Fibroblast of skin of abdomen (primary cell): ENCODE data around the gene BRICD5.

Source experiments
- DNase-seq: peaks from one replicate; pipeline ENCODE4 v3.0.0-alpha.2; 2013

BRICD5 gene

DNA sequence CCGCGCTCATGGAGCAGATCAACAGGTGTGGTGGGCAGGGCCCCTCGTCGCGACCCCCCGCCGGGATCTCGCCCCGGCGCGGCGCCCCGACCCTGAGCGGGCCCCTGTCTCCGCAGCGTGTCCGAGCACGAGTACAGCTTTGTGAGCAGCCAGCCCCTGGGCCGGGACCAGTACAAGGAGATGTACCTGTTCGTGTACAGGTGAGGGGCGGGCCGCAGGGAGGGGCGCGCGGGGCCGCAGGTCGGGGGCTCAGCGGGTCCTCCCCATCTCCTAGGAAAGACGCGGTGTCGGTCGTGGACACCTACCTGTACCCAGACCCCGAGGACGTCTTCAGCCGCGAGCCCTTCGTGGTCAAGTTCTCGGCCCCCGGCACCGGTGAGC is 26.4 kb upstream of the BRICD5 start:
- no peak for DNase-seq

- no peak for DNase-seq
These were observed 25.9 kb upstream of the BRICD5 start, which contains the start of gene DNASE1L2 for GRCh38 chr16:2236337-2237101. Gene DNASE1L2, plus strand, starts transcription at chr16:2236444. Its CDS starts 373 bp downstream, at chr16:2236817.

- DNase-seq = no peak
These were observed 25.2 kb upstream of the BRICD5 start for GRCh38 chr16:2235695-2236336.

GRCh38 chr16:2235234-2235651 is 24.6 kb upstream of the BRICD5 start:
- no peak for DNase-seq

DNA sequence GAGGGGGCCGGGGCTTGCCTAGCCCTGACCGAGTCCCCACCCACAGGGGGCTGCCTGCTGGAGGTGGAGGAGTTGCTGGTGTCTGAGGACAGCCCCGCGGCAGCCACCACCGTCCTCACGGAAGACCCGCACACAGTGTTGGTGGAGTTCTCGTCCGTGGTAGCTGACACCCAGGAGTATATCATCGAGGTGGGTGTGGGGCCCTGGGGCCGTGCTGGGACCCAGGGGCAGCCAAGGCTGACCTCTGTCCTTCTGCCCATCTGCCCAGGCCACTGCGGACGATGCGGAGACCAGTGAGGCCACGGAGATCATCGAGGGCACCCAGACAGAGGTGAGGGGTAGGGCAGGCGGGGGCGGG is 24.1 kb upstream of the BRICD5 start:
- DNase-seq = no peak

GRCh38 chr16:2233872-2234812 is 23.5 kb upstream of the BRICD5 start:
- no peak for DNase-seq

- DNase-seq = no peak
These were observed 22.5 kb upstream of the BRICD5 start for GRCh38 chr16:2233046-2233775.

DNA sequence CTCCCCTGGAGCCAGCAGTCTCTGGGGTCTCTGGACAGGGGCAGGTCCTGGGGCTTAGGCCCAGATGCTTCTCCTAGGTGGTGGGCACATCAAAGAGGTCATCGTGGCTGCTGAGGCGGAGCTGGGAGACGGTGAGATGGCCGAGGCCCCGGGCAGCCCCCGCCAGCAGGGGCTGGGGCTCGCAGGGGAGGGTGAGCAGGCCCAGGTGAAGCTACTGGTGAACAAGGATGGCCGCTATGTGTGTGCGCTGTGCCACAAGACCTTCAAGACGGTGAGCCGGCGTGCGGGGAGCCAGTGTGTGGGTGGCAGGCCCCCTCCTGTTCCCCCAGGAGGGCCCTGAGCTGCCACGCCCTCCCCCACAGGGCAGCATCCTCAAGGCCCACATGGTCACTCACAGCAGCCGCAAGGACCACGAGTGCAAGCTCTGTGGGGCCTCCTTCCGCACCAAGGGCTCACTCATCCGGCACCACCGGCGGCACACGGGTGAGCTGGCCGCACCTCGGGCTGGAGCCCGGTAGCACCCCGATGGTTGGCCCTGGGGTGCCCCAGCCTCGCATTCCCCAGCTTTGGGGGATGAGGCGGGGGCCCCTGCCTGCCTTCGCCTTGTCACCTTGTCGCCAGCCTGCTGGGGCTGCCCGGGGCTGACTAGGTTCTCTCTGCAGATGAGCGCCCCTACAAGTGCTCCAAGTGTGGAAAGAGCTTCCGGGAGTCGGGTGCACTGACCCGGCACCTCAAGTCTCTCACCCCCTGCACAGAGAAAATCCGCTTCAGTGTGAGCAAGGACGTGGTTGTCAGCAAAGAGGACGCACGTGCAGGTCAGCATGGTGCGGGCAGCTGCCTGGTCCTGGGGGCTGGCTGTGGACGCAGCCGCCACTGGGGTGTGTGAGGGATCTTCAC is 21.7 kb upstream of the BRICD5 start:
- DNase-seq = no peak

DNA sequence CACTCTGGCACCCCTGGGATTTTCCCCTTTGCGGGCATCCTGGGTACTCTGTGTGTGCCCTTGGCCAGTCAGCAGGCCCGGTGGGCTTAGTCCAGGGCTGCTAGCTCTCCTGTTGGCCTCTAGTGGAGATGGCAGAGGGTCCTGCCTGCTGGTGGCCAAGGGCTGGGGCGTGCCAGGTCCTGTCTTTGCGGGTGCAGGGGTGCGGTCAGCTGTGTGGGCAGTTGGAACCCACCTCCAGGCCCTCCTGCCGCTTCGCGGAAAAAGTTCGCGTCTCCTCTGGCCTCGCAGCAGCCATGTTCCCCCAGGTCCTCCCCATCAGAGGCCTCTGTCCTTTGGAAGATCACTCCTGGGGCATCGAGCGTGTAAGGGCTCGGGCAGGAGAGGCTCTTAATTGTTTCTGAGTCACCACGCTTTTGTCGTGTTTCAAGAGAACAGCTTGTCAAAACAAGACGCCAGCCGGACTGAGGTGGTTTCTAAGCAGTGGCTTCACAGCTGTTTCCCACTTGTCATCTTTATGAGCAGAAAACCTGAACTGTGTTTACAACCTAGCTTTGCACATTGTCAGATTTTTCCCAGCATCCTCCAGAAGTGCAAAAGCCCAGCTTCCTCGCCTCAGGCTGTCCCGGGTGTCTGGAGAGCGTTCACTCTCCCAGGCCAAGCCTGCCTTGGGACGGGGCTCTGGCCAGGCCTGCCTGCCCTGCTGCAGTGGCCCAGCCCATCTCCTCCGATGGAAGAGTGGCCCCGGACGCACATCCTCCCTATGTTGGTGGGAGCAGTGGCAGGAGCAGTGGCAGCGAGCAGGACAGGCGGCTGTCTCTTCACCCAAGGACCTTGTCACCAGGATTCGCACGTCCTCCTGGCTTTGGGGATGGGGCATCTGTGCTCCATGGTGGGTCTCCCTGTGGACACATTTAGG is 20.6 kb upstream of the BRICD5 start:
- no peak for DNase-seq

- DNase-seq = no peak
These were observed 19.7 kb upstream of the BRICD5 start for GRCh38 chr16:2230376-2230775.

DNA sequence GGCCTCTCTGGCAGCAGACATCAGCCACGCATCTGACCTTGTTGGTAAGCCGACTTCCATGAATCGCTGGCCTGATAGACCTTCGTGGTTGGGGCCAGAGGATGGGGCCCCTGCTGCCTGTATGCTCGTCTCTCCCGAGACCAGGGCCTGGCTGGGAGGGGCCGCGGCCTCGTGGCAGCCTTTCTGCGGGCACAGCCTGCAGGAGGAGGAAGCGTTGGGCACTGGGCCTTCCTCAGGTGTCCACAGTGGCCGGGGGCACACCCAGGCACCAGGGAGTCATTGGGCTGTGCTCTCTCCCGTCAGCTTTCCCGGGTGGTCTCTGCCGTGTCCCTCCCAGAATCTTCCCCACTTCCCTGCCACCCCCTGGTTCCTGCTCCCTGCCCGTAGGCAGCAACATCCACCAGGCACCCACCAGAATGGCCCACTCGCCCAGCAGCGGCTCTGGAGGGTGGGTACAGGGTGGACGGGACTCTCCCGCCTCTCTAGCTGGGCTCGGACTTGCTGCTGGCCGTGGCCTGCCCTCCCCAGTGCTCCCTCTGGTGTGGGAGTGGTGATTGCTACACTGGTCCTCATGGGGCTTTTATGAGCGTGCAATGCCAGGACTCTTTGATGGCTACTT is 19.1 kb upstream of the BRICD5 start:
- DNase-seq = no peak

DNA sequence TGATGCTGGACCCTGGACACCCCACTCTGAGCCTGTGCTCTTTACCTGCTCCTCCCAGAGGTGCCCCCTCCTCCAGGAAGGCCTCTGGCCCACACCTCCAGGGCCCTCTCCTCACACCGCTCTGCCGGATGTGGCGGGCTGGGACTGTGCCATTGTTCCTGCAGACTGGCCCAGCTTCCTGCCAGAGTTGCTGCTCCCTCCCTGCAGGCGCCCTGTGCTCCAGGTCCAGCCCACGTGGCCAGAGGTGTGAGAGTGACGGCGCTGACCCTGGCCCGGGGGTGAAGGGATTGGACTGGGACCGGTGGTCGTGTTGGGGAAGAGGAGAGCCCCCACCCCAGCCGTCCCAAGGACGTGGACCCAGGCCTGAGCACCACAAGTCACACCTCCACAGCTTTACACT is 18.4 kb upstream of the BRICD5 start:
- DNase-seq = no peak

DNA sequence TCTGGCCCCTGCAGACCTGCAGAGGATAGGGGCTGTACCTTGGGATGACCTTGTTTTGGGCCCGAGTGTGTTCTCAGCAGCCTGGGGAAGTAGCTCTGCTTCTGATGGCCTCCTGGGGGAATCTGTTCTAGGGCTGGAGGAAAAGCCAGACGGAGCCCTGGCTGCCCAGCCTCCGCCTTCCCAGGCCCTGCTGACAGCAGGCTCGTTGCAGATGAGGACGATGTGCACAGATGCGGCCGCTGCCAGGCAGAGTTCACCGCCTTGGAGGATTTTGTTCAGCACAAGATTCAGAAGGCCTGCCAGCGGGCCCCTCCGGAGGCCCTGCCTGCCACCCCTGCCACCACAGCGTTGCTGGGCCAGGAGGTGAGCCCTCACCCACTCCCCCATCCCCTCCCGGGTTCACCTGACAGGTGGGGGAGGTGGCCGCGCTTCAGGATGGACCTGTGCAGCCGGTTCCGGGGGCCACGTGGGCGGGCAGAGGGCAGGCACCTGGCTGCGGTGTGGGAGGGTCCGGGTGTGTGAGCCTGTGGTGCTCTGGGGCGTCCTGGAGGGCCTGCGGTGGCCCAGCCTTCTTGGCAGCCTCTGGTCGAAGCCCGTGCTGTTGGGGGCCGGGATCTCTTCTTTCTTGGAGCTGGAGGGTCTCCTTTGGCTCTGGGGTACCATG is 17.6 kb upstream of the BRICD5 start:
- DNase-seq = no peak

DNA sequence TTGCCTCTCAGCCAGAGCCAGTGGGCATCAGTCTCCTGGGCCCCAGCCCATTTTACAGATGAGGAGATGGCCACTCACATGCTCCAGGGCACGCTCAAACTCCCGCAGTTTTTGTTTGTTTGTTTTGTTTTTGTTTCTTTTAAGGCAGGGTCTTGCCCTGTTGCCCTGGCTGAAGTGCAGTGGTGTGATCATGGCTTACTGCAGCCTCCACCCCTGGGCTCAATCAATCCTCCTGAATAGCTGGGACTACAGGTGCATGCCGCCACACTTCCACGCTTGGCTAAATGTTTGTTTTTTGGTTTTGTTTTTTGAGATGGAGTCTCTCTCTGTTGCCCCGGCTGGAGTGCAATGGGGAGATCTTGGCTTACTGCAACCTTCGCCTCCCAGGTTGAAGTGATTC is 16.3 kb upstream of the BRICD5 start:
- no peak for DNase-seq

GRCh38 chr16:2226245-2226793 is 15.7 kb upstream of the BRICD5 start:
- no peak for DNase-seq

DNA sequence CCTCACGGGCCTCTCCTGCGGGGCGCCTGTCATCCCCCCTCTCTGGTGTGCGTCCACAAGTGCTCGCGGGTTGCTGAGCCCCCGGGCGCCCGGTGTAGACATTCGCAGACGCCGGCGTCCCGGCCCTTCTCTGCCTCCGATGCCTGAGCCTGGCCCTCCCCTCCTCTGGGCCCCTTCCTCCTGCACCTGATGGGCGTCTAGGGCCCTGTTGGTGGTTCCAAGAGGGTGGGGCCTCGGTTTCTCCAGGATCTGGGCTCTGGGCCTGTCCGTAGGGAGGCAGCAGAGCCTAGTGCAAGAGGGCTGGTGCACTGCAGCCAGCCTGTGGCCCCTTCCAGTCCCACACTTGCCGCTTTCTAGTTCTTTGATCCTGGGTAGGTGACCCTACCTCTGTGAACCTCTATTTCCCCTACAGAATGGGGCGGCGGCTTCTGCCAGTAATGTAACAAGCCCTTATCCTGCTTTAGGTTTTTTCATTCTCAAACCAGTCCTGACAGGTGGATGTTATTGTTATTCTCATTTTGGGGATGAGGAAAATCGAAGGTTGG is 13.4 kb upstream of the BRICD5 start:
- DNase-seq = peak; percentile 28

GRCh38 chr16:2223221-2223941 is 12.7 kb upstream of the BRICD5 start, which contains the start of gene E4F1:
Gene E4F1, plus strand, starts transcription at chr16:2223591. Its CDS starts 23 bp downstream, at chr16:2223614.
- peak; percentile 100 for DNase-seq

DNA sequence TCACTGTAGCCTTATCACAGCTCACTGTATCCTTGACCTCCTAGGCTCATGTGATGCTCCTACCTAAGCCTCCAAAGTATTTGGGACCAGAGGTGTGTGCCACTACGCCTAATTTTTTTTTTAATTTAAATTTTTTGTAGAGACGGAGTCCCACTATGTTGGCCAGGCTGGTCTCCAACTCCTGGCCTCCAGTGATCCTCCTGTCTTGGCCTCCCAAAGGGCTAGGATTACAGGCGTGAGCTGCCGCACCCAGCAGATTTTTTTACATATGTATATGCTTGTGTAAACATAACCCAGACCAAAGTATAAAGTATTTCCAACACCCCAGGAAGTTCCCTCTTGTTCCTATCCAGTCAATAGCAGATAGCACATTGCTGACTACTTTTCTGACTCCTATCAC is 5.7 kb upstream of the BRICD5 start:
- DNase-seq = no peak
